GM18508 (cell line): ENCODE results near the gene AGO1.
"Not testable (repeated sequence)": the region's sequence is repeated elsewhere in the genome, so short reads cannot be mapped to it uniquely, and the experiment has no call there.

Experiments
- ATAC-seq: cut with Tn5 transposase; IDR thresholded peaks from one replicate; pipeline ENCODE4 v1.9.1; 2021; ENCODE audit warnings: moderate number of reproducible peaks; ENCODE audit not compliant: insufficient read depth, unreplicated experiment

Gene AGO1

DNA sequence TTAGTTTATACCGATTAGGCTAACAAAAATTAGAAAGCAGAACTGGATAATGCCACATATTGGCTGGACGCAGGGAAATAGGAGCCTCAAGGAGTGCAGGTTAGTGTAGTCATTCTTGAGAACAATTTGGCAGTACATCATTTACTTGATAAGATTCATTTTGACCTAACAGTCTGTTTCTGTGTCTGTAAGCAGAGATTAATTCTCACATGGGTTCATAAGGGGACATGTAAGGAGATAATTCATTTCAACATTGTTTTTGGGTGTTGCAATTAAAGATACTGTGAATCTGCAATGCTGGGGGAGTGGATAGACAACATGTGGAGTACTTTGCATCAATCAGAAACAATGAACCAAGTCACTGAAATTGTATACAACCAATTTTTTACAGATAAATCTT is 79.9 kb downstream of the AGO1 start:
- no peak for ATAC-seq

GRCh38 chr1:35964277-35964676 is 81.3 kb downstream of the AGO1 start:
- ATAC-seq = not testable (repeated sequence)

DNA sequence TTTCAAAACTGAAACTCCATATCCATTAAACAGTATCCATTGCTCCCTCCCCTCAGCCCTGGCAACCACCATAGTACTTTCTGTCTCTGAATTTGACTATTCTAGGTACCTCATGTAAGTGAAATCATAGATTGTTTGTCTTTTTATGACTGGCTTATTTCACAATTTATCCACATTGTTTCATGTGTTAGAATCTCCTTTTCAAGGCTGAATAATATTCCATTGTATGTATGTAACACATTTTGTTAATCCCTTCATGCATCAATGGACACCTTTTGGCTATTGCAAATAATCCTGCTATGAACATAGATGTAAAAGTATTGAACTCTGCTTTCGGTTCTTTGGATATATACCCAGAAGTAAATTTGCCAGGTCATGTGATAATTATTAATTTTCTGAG is 85.4 kb downstream of the AGO1 start:
- ATAC-seq = no peak

DNA sequence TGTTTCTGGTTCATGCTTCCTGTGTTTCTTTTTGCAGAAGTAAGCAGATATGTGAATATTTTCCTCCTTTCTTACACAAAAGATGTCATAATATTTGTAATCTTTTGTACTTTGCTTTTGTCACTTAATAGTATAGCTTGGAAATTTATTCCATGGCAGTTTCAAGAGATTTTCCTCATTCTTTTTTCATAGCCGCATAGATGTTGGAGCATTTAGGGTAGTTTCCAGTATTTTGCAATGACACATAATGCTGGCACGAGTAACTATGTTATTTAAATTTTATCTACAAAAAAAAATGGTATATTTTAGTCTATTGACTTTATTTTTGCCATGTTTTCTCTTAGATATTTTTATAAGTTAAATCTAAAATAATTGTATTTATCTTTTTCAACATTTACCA is 88.6 kb downstream of the AGO1 start:
- no peak for ATAC-seq

DNA sequence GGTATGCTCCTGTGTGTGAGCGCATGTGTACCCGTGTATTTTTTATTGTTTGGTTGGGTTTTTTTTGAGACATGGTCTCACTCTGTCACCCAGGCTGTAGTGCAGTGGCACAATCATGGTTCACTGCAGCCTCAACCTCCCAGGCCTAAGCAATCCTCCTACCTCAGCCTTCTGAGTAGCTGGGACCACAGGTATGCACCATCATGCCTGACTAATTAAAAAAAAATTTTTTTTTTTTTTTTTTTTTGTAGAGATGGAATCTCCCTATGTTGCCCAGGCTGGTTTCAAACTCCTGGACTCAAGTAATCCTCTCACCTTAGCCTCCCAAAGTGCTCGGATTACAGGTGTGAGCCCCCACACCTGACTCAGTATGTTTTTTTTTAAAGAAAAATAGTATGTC is 89.6 kb downstream of the AGO1 start:
- ATAC-seq = not testable (repeated sequence)

DNA sequence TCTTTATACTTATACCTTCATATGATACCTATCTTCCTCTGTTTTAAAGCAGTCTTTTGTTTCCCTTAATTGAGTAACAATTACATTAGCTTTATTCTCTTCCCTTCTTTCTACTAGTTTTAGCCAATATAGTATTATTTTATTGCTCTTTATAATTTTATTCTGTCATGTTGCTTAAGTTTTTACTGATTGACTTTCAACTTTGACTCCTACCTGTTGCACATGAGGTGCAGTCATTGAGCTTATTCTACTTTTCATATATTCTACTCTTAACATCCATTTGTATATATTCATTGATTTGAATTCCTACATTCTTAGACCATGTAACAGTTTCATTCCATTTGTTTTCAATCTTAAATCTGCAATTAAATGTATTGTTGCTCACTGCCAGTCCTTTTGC is 97.1 kb downstream of the AGO1 start:
- ATAC-seq = no peak
